Stimulated activated CD4-positive, alpha-beta T cell treated with anti-CD3 and anti-CD28 coated beads, Interleukin-15, amount 100 ng/mL, for 1 hour (primary cell): Measurements from ENCODE around the gene RPF1.
"Not testable (repeated sequence)": the region's sequence is repeated elsewhere in the genome, so short reads cannot be mapped to it uniquely, and the experiment has no call there.

ENCODE experiments used
- DNase-seq, 2 donors: peaks; one replicate each; pipeline ENCODE4 v3.0.0-alpha.2; 2020; ENCODE audit warnings: low read depth in 1 of 2, low spot score in 1 of 2

Gene RPF1

DNA sequence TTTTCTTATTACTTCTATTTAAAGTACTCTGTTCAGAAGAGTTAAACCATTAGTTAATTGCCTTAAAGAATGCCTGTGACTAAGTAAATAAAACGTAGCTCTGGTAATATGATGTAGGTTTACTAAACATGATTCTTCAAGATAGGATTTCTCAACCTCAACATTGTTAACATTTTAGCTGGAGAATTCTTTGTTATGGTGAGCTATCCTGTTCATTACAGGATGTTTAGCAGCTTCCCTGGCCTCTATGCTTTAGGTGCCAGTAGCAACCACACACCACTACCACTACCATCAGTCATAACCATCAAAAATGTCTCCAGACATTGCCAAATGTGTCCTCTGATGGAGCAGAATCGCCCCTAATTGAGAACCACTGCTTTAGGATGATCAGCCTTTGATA is 10.7 kb downstream of the RPF1 start:
- DNase-seq, result no peak

GRCh38 chr1:84492726-84493125 is 13.7 kb downstream of the RPF1 start:
- no peak for DNase-seq

GRCh38 chr1:84493747-84494146 is 14.7 kb downstream of the RPF1 start:
- DNase-seq, result no peak

DNA sequence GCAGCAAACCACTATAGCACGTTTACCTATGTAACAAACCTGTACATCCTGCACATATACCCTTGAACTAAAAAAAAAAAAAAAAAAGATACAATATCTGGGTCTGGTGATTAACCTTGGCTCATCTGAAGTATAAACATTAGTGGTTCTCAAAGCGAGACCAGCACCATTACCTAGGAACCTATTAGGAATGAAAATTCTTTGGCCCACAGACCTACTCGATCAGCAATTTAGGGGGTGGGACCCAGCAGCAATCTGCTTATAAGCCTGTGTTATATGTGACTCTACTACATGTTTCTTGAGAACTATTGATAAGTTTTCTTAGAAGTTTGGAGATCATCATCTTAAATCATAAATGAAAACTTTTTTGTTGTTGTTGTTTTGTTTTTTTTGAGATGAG is 17.4 kb downstream of the RPF1 start:
- DNase-seq, result no peak

GRCh38 chr1:84497631-84498275 is 18.7 kb downstream of the RPF1 start:
- no peak for DNase-seq

DNA sequence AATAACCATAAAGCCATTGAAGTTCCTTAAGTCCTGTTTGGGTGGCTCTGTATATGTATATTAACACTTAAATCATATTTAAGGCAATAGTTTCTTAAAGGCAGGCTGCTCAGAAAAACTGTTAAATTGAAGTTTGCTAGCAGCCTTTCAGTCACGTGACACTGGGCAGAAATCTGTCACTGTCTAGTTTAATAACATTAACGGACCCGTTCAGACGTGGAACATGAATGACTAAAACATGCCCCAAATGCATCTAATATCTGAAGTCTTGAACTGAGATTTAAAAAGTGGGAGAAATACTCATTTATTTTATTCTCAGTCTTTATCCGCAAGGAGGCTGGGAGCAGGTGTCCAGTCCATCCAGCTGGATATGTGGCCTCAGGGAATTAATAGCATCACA is 23.9 kb downstream of the RPF1 start:
- DNase-seq, result no peak

GRCh38 chr1:84504580-84505492 is 25.8 kb downstream of the RPF1 start:
- DNase-seq, result no peak

DNA sequence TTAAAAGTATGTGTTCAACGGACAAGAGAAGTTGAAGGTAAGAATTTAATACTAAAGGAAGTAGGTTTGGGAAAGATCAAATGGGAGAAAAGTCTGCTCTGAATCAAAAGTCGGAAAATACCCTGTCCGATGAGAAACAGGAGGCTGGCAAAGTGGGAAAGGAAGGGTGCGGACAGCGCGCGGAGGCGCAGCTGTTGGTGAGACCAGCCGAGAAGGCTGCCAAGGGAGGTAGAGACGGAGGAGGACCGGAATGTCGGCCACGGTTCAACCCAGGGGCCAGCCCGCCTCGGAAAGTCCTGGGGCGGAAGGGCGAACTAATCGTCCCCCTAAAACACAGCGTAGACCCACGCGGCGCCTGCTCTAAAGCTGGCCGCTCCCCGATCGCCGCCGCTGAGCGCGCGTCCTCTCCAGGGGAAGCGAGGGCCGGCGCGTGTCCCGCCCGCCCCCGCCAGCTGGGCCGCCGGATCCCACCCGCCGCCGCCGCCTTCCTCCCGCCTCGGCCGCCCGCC is 26.5 kb downstream of the RPF1 start:
- no peak for DNase-seq

- DNase-seq, result peak; percentile 93 to 97
Measured at GRCh38 chr1:84506002-84506728, 27.1 kb downstream of the RPF1 start, which contains the start of the genes GNG5 and SPATA1. TSS of gene GNG5 (minus strand) at chr1:84506581. CDS start at chr1:84506091, 490 bp downstream. TSS of gene SPATA1 (plus strand) at chr1:84506386. CDS start at chr1:84516360, 9,974 bp downstream.

GRCh38 chr1:84506729-84507453 is 27.8 kb downstream of the RPF1 start:
- DNase-seq, result no peak

DNA sequence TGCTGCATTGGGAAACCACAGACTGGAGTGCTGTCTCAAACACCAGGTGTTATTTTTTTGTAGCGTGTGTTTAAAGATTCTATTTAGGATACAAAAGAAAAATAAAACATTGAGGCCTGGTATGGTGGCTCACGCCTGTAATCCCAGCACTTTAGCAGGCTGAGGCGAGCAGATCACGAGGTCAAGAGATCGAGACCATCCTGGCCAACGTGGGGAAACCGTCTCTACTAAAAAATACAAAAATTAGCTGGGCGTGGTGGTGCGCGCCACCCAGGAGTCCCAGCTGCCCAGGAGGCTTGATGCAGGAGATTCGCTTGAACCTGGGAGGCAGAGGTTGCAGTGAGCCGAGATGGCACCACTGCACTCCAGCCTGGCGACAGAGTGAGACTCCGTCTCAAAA is 28.8 kb downstream of the RPF1 start:
- not testable (repeated sequence) for DNase-seq

GRCh38 chr1:84508510-84508909 is 29.4 kb downstream of the RPF1 start:
- no peak for DNase-seq

- DNase-seq, result no peak
Measured at GRCh38 chr1:84509029-84509428, 30.0 kb downstream of the RPF1 start.

GRCh38 chr1:84510165-84510564 is 31.1 kb downstream of the RPF1 start:
- no peak for DNase-seq

- DNase-seq, result no peak
Measured at GRCh38 chr1:84510668-84511067, 31.6 kb downstream of the RPF1 start.

DNA sequence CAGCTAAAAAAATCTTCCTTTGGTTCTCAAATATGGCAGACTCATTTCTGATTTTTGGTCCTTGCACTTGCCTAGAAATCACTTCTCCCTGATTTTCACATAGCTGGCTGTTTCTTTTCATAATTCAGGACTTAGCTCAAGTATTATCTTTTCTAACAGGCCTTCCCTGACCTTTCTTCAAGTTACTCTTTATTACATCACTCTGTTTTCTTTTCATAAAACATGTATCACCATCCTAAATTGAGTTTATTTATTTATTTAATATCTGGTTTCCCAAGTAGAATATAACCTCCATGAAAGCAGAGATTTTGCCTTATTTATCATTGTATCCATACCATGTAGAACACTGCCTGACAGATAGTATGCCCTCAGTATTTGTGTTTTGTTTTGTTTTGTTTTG is 45.5 kb downstream of the RPF1 start:
- no peak for DNase-seq

GRCh38 chr1:84525779-84526178 is 46.7 kb downstream of the RPF1 start:
- DNase-seq, result no peak

GRCh38 chr1:84538599-84538998 is 59.5 kb downstream of the RPF1 start:
- no peak for DNase-seq

DNA sequence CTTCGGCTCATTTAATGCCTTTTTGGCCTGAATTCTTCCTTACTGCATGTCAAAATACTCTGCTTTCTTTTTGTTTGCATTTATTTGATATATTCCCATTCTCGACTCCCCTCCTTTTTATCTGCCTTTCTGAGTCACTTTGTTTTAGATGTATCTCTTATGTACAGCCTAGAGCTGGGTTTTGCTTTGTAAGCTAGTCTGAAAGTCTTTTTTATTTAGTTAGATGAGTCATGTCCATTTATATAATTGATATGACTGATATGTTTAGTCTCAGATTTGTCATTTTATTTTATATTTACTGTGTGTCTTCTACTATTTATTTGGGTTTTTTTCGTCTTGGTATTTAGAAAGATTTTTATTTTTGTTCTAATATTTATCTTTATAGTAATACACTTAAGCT is 60.9 kb downstream of the RPF1 start:
- no peak for DNase-seq

- DNase-seq, result no peak
Measured at GRCh38 chr1:84540759-84541158, 61.7 kb downstream of the RPF1 start.

DNA sequence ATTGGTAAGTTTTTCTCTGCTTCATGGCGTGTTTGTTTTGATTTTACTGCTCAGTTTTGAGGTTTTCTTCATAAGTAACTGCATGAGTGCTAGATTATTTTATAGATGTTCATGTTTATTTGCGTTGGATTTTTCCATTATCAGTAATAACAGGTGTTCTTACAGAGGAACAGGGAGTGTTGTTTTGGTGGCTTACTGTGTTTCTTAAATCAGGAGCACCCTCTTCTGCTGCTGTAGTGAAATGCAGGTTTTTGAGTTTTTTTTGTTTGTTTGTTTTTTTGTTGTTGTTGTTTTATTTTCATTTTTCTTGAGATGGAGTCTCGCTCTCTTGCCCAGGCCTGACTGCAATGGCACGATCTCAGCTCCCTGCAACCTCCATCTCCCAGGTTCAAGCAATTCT is 62.6 kb downstream of the RPF1 start:
- DNase-seq, result no peak
